Neural cell (in vitro differentiated cells): ENCODE measurements around the gene MXD1. TPM values are rescaled to one million over a fixed set of nuclear protein-coding genes. Genes with fewer than 3 reads are reported as not detected.

Source experiments
- H2AFZ ChIP-seq: fragments of 200-600, 300-800 bp; sonication (generic), shearing (Covaris generic); 2 replicates; pipeline ENCODE4 v1.6.0; 2014; ENCODE audit warnings: low read depth, mild to moderate bottlenecking, antibody characterized with exemption, low read length, moderate library complexity
- H3F3A ChIP-seq: fragments of 200-600 bp; shearing (Covaris generic); 2 replicates; pipeline ENCODE4 v1.6.1; 2016; ENCODE audit warnings: mild to moderate bottlenecking, moderate library complexity, mixed read lengths, antibody characterized with exemption, low read length; ENCODE audit not compliant: insufficient read depth, poor library complexity, severe bottlenecking
- H3K27ac ChIP-seq: fragments of 200-600, 300-800 bp; sonication (generic), shearing (Covaris generic); 2 replicates; pipeline ENCODE4 v1.5.1; 2014; ENCODE audit warnings: mild to moderate bottlenecking, low read length, moderate library complexity
- H3K27me3 ChIP-seq: fragments of 300-800, 200-600 bp; sonication (generic), shearing (Covaris generic); 2 replicates; pipeline ENCODE4 v1.6.0; 2014; ENCODE audit warnings: mild to moderate bottlenecking, low read depth, low read length, moderate library complexity; ENCODE audit not compliant: insufficient read depth
- H3K36me3 ChIP-seq: fragments of 300-800, 200-600 bp; sonication (generic), shearing (Covaris generic); 2 replicates; pipeline ENCODE4 v1.5.1; 2014; ENCODE audit warnings: mild to moderate bottlenecking, antibody characterized with exemption, low read length, moderate library complexity; ENCODE audit not compliant: insufficient read depth
- H3K4me2 ChIP-seq: fragments of 300-800, 200-600 bp; sonication (generic), shearing (Covaris generic); 2 replicates; pipeline ENCODE4 v1.6.0; 2014; ENCODE audit warnings: mild to moderate bottlenecking, low read length
- H3K4me3 ChIP-seq: fragments of 300-800, 200-600 bp; sonication (generic), shearing (Covaris generic); 2 replicates; pipeline ENCODE4 v1.5.1; 2014; ENCODE audit warnings: mild to moderate bottlenecking, low read length, moderate library complexity
- H3K79me2 ChIP-seq: fragments of 200-600 bp; shearing (Covaris generic); replicated peaks from 2 replicates; pipeline ENCODE4 v1.6.0; 2014; ENCODE audit warnings: mild to moderate bottlenecking, low read length, moderate library complexity; ENCODE audit not compliant: insufficient read depth
- H3K9ac ChIP-seq: fragments of 300-800, 200-600 bp; sonication (generic), shearing (Covaris generic); 2 replicates; pipeline ENCODE4 v1.6.1; 2016; ENCODE audit warnings: mild to moderate bottlenecking, low read length, mixed read lengths
- H3K9me2 ChIP-seq: fragments of 200-600 bp; shearing (Covaris generic); 2 replicates; pipeline ENCODE4 v1.6.1; 2016; ENCODE audit warnings: mild to moderate bottlenecking, low read length, mixed read lengths; ENCODE audit not compliant: insufficient read depth
- H3K9me3 ChIP-seq: fragments of 200-600, 300-800 bp; sonication (generic), shearing (Covaris generic); 2 replicates; pipeline ENCODE4 v1.6.1; 2016; ENCODE audit warnings: mild to moderate bottlenecking, mixed run types, low read length, moderate library complexity, mixed read lengths
- H4K20me1 ChIP-seq: fragments of 200-600 bp; shearing (Covaris generic); 2 replicates; pipeline ENCODE4 v1.6.1; 2016; ENCODE audit warnings: mild to moderate bottlenecking, mixed run types; ENCODE audit not compliant: insufficient read depth
- EP300 ChIP-seq: fragments of 450-650 bp; conservative IDR thresholded peaks from 2 replicates; pipeline ENCODE4 v1.6.1; 2014; ENCODE audit warnings: antibody characterized with exemption, mild to moderate bottlenecking, moderate library complexity; ENCODE audit not compliant: poor library complexity, severe bottlenecking
- EZH2 ChIP-seq: fragments of 200-600, 300-800 bp; shearing (Covaris generic), sonication (generic); IDR thresholded peaks from 2 replicates; pipeline ENCODE4 v1.6.1; 2014; ENCODE audit warnings: antibody characterized with exemption, low read length, borderline replicate concordance, mild to moderate bottlenecking; ENCODE audit not compliant: insufficient read depth, poor library complexity, severe bottlenecking
- MXI1 ChIP-seq: fragments of 450-650 bp; conservative IDR thresholded peaks from 2 replicates; pipeline ENCODE4 v1.6.1; 2014; ENCODE audit warnings: antibody characterized with exemption, mild to moderate bottlenecking; ENCODE audit not compliant: poor library complexity, severe bottlenecking
- POLR2AphosphoS5 ChIP-seq: IDR thresholded peaks from 2 replicates; pipeline ENCODE4 v1.6.1; 2012
- RAD21 ChIP-seq: fragments of 450-650 bp; conservative IDR thresholded peaks from 2 replicates; pipeline ENCODE4 v1.6.1; 2014; ENCODE audit warnings: antibody characterized with exemption, mild to moderate bottlenecking, moderate library complexity
- SMC3 ChIP-seq: fragments of 450-650 bp; conservative IDR thresholded peaks from 2 replicates; pipeline ENCODE4 v1.6.1; 2014; ENCODE audit warnings: antibody characterized with exemption, mild to moderate bottlenecking, moderate library complexity; ENCODE audit not compliant: poor library complexity
- TAF1 ChIP-seq: IDR thresholded peaks from 2 replicates; pipeline ENCODE4 v1.6.1; 2012; ENCODE audit warnings: low read depth
- polyA plus RNA-seq: library from polyadenylated mRNA; depleted of rRNA; stranded (reverse); fragments of >200 nt; gene quantifications from 2 replicates; pipeline ENCODE4 v1.2.3, GENCODE V29; 2014
- TF ChIP-seq, protein P1 (sequence below): IDR thresholded peaks from 2 replicates; pipeline ENCODE4 v1.6.1; 2012; ENCODE audit warnings: borderline replicate concordance
- TF ChIP-seq, protein P2 (sequence below): fragments of 450-650 bp; IDR thresholded peaks from 2 replicates; pipeline ENCODE4 v1.5.1; 2014; ENCODE audit warnings: antibody characterized with exemption, mild to moderate bottlenecking, moderate library complexity; ENCODE audit not compliant: poor library complexity, severe bottlenecking

The MXD1 gene
- polyA plus RNA-seq, 1 donor from 2014 or later = 16.4 TPM

DNA sequence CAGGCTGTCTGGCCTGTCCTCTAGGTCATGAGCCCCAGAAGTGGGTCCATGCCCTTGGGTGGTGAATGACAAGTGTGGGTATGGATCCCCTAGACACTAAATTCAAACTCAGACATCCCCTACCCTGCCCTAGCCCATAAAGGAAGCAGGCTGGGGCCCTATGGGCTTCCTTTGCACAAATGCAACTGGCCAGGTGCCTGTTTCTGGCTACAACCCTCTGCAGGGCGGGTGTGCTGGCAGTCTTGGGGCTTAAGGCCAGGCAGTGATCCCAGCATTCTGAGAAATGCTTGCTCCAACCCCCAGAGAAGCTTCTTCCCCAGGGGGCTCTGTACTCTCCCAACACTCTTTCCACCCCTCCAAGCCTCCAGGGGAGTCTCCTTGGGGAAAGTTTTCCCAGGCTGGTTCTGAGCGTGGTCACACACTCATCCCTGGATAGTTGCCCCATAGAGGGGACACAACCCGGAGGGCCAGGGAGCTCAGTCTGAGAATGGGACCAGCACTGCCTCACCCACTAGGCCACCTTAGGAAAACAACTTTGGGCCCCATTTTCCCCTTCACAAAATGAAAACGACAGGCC is 63.1 kb downstream of the MXD1 start:
- Histone ChIP-seq H3K27ac (no peak overlapping the region), H2AFZ (no peak overlapping the region), H3K9ac (no peak overlapping the region), H3K4me2 (no peak overlapping the region), H4K20me1 (no peaks in the 10 kb centered on the region), H3K36me3 (no peaks in the 10 kb centered on the region), H3K27me3 (no peaks in the 10 kb centered on the region), H3K9me3 (no peaks in the 10 kb centered on the region), H3K4me3 (no peak overlapping the region), H3K9me2 (no peaks in the 10 kb centered on the region), H3K79me2 (no peaks in the 10 kb centered on the region), H3F3A (no peaks in the 10 kb centered on the region)
- no peak for TF ChIP-seq SMC3
- no peak for TF ChIP-seq TAF1
- TF ChIP-seq MXI1 = no peak
- TF ChIP-seq EZH2 = no peak
- TF ChIP-seq, protein P1, sequence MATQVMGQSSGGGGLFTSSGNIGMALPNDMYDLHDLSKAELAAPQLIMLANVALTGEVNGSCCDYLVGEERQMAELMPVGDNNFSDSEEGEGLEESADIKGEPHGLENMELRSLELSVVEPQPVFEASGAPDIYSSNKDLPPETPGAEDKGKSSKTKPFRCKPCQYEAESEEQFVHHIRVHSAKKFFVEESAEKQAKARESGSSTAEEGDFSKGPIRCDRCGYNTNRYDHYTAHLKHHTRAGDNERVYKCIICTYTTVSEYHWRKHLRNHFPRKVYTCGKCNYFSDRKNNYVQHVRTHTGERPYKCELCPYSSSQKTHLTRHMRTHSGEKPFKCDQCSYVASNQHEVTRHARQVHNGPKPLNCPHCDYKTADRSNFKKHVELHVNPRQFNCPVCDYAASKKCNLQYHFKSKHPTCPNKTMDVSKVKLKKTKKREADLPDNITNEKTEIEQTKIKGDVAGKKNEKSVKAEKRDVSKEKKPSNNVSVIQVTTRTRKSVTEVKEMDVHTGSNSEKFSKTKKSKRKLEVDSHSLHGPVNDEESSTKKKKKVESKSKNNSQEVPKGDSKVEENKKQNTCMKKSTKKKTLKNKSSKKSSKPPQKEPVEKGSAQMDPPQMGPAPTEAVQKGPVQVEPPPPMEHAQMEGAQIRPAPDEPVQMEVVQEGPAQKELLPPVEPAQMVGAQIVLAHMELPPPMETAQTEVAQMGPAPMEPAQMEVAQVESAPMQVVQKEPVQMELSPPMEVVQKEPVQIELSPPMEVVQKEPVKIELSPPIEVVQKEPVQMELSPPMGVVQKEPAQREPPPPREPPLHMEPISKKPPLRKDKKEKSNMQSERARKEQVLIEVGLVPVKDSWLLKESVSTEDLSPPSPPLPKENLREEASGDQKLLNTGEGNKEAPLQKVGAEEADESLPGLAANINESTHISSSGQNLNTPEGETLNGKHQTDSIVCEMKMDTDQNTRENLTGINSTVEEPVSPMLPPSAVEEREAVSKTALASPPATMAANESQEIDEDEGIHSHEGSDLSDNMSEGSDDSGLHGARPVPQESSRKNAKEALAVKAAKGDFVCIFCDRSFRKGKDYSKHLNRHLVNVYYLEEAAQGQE = no peak
- no peak for TF ChIP-seq EP300
- TF ChIP-seq, protein P2, sequence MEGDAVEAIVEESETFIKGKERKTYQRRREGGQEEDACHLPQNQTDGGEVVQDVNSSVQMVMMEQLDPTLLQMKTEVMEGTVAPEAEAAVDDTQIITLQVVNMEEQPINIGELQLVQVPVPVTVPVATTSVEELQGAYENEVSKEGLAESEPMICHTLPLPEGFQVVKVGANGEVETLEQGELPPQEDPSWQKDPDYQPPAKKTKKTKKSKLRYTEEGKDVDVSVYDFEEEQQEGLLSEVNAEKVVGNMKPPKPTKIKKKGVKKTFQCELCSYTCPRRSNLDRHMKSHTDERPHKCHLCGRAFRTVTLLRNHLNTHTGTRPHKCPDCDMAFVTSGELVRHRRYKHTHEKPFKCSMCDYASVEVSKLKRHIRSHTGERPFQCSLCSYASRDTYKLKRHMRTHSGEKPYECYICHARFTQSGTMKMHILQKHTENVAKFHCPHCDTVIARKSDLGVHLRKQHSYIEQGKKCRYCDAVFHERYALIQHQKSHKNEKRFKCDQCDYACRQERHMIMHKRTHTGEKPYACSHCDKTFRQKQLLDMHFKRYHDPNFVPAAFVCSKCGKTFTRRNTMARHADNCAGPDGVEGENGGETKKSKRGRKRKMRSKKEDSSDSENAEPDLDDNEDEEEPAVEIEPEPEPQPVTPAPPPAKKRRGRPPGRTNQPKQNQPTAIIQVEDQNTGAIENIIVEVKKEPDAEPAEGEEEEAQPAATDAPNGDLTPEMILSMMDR = no peak
- no peak for TF ChIP-seq POLR2AphosphoS5
- no peak for TF ChIP-seq RAD21

DNA sequence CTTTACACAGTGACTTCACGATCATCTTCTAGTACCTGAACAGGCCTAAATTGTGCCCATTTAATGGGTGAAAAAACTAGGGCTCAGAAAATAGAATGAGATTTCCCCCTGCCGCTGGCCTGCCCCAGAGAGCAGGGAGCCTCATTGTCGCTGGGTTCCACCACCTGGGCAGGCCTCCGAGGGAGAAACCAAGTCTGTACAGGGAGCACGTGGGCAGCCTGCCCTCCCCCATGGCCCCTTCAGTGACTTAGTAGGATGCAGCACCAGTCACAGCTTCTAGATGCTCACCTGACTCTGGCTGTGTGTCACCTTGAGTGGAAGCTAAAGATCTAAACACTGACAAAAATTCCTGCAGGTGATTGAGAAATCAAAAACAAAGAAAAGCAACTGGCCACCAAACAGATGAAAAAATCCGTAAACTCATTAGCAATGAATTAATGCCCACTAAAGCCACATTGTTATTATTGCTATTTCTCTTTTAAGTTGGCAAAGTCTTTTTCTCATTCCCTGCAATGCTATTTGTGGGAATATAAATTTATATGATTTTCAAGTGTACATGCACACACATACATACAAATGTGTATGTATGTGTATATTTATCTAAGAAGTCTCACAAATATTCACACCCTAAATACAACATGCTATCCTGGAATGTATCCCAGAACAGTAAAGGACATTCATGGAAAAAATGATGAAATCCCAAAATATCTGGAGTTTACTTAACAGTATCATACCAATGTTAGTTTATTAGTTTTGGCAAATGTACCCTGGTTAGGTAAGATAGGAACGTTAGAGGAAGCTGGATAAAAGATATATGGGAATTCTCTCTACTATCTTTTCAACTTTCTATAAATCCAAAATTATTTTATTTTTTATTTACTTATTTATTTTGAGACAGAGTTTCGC is 65.2 kb downstream of the MXD1 start:
- no peak overlapping the region for H2AFZ ChIP-seq
- no peak overlapping the region for H3K4me2 ChIP-seq
- H3K9me3 ChIP-seq = no peaks in the 10 kb centered on the region
- H3K27ac ChIP-seq = no peak overlapping the region
- no peak overlapping the region for H3K9ac ChIP-seq
- no peaks in the 10 kb centered on the region for H4K20me1 ChIP-seq
- H3K36me3 ChIP-seq = no peaks in the 10 kb centered on the region
- no peaks in the 10 kb centered on the region for H3F3A ChIP-seq
- TF ChIP-seq MXI1 (no peak), POLR2AphosphoS5 (no peak), TAF1 (no peak), EP300 (no peak), SMC3 (no peak), RAD21 (no peak), EZH2 (no peak)
- TF ChIP-seq, protein P2 = no peak
- TF ChIP-seq, protein P1 = no peak
- no peaks in the 10 kb centered on the region for H3K9me2 ChIP-seq
- H3K4me3 ChIP-seq = no peak overlapping the region
- no peaks in the 10 kb centered on the region for H3K79me2 ChIP-seq
- no peaks in the 10 kb centered on the region for H3K27me3 ChIP-seq
